K562 (cell line): ENCODE measurements around the gene NR1D2. TPM values are rescaled to one million over a fixed set of nuclear protein-coding genes. Genes with fewer than 3 reads are reported as not detected.

Source experiments
- ATF1 ChIP-seq, 2 experiments: fragments of 450-650 bp in 1 of 2; IDR thresholded peaks; 2 replicates each; pipeline ENCODE4 v1.6.1; 2016; ENCODE audit warnings: missing compliant biosample characterization in 1 of 2, missing genetic modification characterization in 1 of 2
- BRD9 ChIP-seq: fragments of 450-650 bp; IDR thresholded peaks from 2 replicates; pipeline ENCODE4 v1.6.1; 2018; ENCODE audit warnings: low read depth; ENCODE audit not compliant: partially characterized antibody
- CBFA2T3 ChIP-seq: fragments of 450-650 bp; IDR thresholded peaks from 2 replicates; pipeline ENCODE4 v1.6.1; 2017
- ETV5 ChIP-seq: sonication (generic); formaldehyde crosslinking; IDR thresholded peaks from 2 replicates; pipeline ENCODE4 v1.4.0; 2020; ENCODE audit warnings: low read depth, mild to moderate bottlenecking, missing genetic modification reagents
- FOXP1 ChIP-seq: sonication (generic); formaldehyde crosslinking; IDR thresholded peaks from 2 replicates; pipeline ENCODE4 v1.8.0; 2022; ENCODE audit warnings: mild to moderate bottlenecking, missing genetic modification reagents
- KLF10 ChIP-seq: fragments of 250-450 bp; sonication (Bioruptor Pico); IDR thresholded peaks from 2 replicates; pipeline ENCODE4 v1.6.1; 2021; ENCODE audit warnings: matching md5 sums
- LARP7 ChIP-seq: fragments of 450-650 bp; IDR thresholded peaks from 2 replicates; pipeline ENCODE4 v1.6.1; 2016
- MAFF ChIP-seq: IDR thresholded peaks from 2 replicates; pipeline ENCODE4 v1.6.1; 2012; ENCODE audit warnings: low read length, improper control_type of control experiment
- RUNX1 ChIP-seq: sonication (generic); IDR thresholded peaks from 2 replicates; pipeline ENCODE4 v1.6.1; 2016; ENCODE audit warnings: antibody characterized with exemption, low read depth
- TEAD1 ChIP-seq, 2 experiments: fragments of 450-650 bp in 1 of 2; sonication (generic) in 1 of 2; formaldehyde crosslinking; IDR thresholded peaks; 2 replicates each; pipeline versions ENCODE4 v1.4.0 to v1.8.0; 2020 to 2022; ENCODE audit warnings: mild to moderate bottlenecking in 2 of 2, missing genetic modification reagents in 1 of 2
- ZBTB7A ChIP-seq: IDR thresholded peaks from 2 replicates; pipeline ENCODE4 v1.6.1; 2011; ENCODE audit warnings: low read depth, mild to moderate bottlenecking, low read length, moderate library complexity, borderline replicate concordance; ENCODE audit not compliant: control insufficient read depth
- ZC3H4 ChIP-seq: sonication (generic); formaldehyde crosslinking; IDR thresholded peaks from 2 replicates; pipeline ENCODE4 v1.9.0; 2021; ENCODE audit warnings: missing genetic modification reagents, borderline replicate concordance
- ZFX ChIP-seq: sonication (generic); formaldehyde crosslinking; IDR thresholded peaks from 2 replicates; pipeline ENCODE4 v1.8.0; 2022; ENCODE audit warnings: mild to moderate bottlenecking, missing genetic modification reagents, moderate library complexity
- ZNF217 ChIP-seq: sonication (generic); formaldehyde crosslinking; IDR thresholded peaks from 2 replicates; pipeline ENCODE4 v1.8.0; 2022; ENCODE audit warnings: mild to moderate bottlenecking, missing genetic modification reagents
- ZNF311 ChIP-seq: fragments of 250-450 bp; sonication (Bioruptor Pico); IDR thresholded peaks from 2 replicates; pipeline ENCODE4 v1.4.0; 2020; ENCODE audit warnings: mild to moderate bottlenecking, moderate library complexity
- ZNF444 ChIP-seq: fragments of 250-450 bp; sonication (Bioruptor Pico); IDR thresholded peaks from 2 replicates; pipeline ENCODE4 v1.4.0; 2020; ENCODE audit warnings: mild to moderate bottlenecking, moderate library complexity
- polyA plus RNA-seq, 8 experiments: library from polyadenylated mRNA; depleted of rRNA in 4 of 8; stranded (reverse) in 5 of 8; unstranded in 3 of 8; fragments of >200 nt; fragmentation: Nextera tagmentation in 2 of 8; fragmentation: Illumina TruSeq in 1 of 8; extraction: Ambion mirVana in 2 of 8; extraction: Trizol in 1 of 8; gene quantifications; 2 replicates each; pipeline versions ENCODE4 v1.2.1 to v1.2.3, GENCODE V29; 2011 to 2014; ENCODE audit warnings: inconsistent platforms in 1 of 8, missing spikeins in 1 of 8
- total RNA-seq, 7 experiments: library from RNA; depleted of rRNA in 6 of 7; stranded (reverse); fragments of >200 nt in 6 of 7; fragmentation: Illumina TruSeq in 2 of 7; extraction: Trizol in 2 of 7; gene quantifications; 2 replicates each; pipeline versions ENCODE4 v1.2.1 to v1.2.3, GENCODE V29; 2011 to 2021; ENCODE audit warnings: low replicate concordance in 1 of 7
- TF ChIP-seq, protein P1 (sequence below), 2 experiments: fragments of 450-650 bp in 1 of 2; sonication (generic) in 1 of 2; formaldehyde crosslinking in 1 of 2; IDR thresholded peaks in 1 of 2; conservative IDR thresholded peaks in 1 of 2; 2 replicates each; pipeline versions ENCODE4 v1.6.1 to v1.8.1; 2016 to 2023; ENCODE audit warnings: mild to moderate bottlenecking in 2 of 2, moderate library complexity in 2 of 2, inconsistent platforms in 1 of 2, missing genetic modification reagents in 1 of 2
- TF ChIP-seq, protein P2 (sequence below): fragments of 450-650 bp; formaldehyde crosslinking; IDR thresholded peaks from 2 replicates; pipeline ENCODE4 v1.4.0; 2020; ENCODE audit warnings: mild to moderate bottlenecking, moderate library complexity
- TF ChIP-seq, protein P3 (sequence below): fragments of 200-800 bp; sonication (Bioruptor generic); IDR thresholded peaks from 2 replicates; pipeline ENCODE4 v1.6.1; 2017; ENCODE audit warnings: missing genetic modification characterization, missing compliant biosample characterization
- TF ChIP-seq, protein P4 (sequence below): fragments of 450-650 bp; IDR thresholded peaks from one replicate; pipeline ENCODE4 v1.6.1; 2018; ENCODE audit warnings: mild to moderate bottlenecking, moderate library complexity; ENCODE audit not compliant: partially characterized antibody
- TF ChIP-seq, protein P5 (sequence below): fragments of 450-650 bp; IDR thresholded peaks from 2 replicates; pipeline ENCODE4 v1.6.1; 2016; ENCODE audit warnings: antibody characterized with exemption

NR1D2 gene
- total and polyA plus RNA-seq, 9 of the 15 experiments (the other 6 are each of a cell fraction or from before 2014, with no cell fraction given) = 1.2 to 5.5 (median 2.9) TPM

DNA sequence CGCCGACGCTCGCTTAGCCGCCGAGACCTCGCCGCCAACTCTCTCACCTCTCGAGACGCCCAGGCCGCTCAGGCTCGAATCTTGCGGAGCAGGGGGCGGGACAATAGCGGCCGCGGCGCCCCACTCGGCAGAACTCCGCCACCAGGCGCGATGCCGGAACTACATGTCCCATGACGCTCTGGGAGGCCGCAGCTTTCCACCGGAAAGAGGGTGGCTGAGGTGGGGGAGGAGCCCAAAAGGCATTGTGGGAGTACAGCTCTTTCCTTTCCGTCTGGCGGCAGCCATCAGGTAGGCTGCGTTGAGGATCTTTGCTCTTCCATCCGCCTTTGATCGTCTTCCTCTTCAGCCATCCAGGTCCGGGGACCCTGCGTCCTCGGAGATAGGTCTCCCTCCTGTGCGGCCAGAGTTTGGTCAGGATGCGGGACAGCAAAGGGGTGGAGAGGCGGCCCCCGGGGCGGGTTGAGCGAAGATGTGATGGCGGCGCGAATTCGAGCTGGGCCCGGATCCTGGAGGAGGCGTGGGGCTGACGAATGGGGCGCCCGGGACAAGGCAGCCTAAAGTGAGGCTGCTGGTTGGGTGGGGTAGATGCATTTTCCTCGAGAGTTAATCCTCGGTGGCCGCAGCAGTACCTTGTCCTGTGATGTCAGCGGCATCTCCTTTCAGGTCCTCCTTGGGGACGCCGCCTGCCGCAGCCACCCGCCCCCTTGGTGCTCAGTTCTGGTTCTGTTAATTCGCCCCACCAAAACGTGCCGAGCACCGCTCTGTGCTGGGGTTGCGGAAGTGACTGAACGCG, 28.0 kb upstream of the NR1D2 start, which contains the start of the genes NKIRAS1 and RPL15 (continued):
- TF ChIP-seq, protein P1, sequence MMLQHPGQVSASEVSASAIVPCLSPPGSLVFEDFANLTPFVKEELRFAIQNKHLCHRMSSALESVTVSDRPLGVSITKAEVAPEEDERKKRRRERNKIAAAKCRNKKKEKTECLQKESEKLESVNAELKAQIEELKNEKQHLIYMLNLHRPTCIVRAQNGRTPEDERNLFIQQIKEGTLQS (IDR thresholded peaks at IDR 0.05) = no peak
- TF ChIP-seq, protein P1 (CRISPR knock-in tag; conservative IDR thresholded peaks at IDR 0.05) = peak; percentile 90
- TF ChIP-seq ZBTB7A (peak; percentile 12; the same call in 1 of the 2 replicates), ETV5 (CRISPR knock-in tag) (peak; percentile 89), BRD9 (peak; percentile 99), ZNF444 (CRISPR knock-in tag) (no peak), MAFF (no peak), ZNF217 (no peak; the same call in 1 of the 2 replicates), LARP7 (peak; percentile 55; the same call in 1 of the 2 replicates), TEAD1 (CRISPR knock-in tag; IDR thresholded peaks at IDR 0.05) (peak; percentile 54 to 59; a peak in 1 of 4 replicates), ATF1 (CRISPR knock-in tag; IDR thresholded peaks at IDR 0.05) (no peak), ATF1 (tag; IDR thresholded peaks at IDR 0.05) (peak; percentile 84), KLF10 (CRISPR knock-in tag) (no peak), CBFA2T3 (no peak), ZC3H4 (CRISPR knock-in tag) (peak; percentile 96), ZFX (peak; percentile 94), ZNF311 (CRISPR knock-in tag) (peak; percentile 69; the same call in 1 of the 2 replicates), RUNX1 (0 out of 2 replicates have a peak, but pooled peaks have one; percentile 23), FOXP1 (CRISPR knock-in tag) (no peak; the same call in 1 of the 2 replicates)
- TF ChIP-seq, protein P2, sequence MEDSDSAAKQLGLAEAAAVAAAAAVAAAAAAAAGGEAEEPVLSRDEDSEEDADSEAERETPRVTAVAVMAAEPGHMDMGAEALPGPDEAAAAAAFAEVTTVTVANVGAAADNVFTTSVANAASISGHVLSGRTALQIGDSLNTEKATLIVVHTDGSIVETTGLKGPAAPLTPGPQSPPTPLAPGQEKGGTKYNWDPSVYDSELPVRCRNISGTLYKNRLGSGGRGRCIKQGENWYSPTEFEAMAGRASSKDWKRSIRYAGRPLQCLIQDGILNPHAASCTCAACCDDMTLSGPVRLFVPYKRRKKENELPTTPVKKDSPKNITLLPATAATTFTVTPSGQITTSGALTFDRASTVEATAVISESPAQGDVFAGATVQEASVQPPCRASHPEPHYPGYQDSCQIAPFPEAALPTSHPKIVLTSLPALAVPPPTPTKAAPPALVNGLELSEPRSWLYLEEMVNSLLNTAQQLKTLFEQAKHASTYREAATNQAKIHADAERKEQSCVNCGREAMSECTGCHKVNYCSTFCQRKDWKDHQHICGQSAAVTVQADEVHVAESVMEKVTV (CRISPR knock-in tag) = peak; percentile 13; the same call in 1 of the 2 replicates
- TF ChIP-seq, protein P3, sequence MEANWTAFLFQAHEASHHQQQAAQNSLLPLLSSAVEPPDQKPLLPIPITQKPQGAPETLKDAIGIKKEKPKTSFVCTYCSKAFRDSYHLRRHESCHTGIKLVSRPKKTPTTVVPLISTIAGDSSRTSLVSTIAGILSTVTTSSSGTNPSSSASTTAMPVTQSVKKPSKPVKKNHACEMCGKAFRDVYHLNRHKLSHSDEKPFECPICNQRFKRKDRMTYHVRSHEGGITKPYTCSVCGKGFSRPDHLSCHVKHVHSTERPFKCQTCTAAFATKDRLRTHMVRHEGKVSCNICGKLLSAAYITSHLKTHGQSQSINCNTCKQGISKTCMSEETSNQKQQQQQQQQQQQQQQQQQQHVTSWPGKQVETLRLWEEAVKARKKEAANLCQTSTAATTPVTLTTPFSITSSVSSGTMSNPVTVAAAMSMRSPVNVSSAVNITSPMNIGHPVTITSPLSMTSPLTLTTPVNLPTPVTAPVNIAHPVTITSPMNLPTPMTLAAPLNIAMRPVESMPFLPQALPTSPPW (CRISPR knock-in tag) = peak; percentile 92
- TF ChIP-seq, protein P4, sequence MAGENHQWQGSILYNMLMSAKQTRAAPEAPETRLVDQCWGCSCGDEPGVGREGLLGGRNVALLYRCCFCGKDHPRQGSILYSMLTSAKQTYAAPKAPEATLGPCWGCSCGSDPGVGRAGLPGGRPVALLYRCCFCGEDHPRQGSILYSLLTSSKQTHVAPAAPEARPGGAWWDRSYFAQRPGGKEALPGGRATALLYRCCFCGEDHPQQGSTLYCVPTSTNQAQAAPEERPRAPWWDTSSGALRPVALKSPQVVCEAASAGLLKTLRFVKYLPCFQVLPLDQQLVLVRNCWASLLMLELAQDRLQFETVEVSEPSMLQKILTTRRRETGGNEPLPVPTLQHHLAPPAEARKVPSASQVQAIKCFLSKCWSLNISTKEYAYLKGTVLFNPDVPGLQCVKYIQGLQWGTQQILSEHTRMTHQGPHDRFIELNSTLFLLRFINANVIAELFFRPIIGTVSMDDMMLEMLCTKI = no peak
- TF ChIP-seq, protein P5, sequence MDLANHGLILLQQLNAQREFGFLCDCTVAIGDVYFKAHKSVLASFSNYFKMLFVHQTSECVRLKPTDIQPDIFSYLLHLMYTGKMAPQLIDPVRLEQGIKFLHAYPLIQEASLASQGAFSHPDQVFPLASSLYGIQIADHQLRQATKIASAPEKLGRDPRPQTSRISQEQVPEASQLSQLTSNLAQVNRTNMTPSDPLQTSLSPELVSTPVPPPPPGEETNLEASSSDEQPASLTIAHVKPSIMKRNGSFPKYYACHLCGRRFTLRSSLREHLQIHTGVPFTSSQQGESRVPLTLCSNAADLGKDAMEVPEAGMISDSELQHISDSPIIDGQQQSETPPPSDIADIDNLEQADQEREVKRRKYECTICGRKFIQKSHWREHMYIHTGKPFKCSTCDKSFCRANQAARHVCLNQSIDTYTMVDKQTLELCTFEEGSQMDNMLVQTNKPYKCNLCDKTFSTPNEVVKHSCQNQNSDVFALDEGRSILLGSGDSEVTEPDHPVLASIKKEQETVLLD = no peak
